Astrocyte (in vitro differentiated cells and primary cell): ENCODE measurements around the gene SEC61B.

Source experiments
- EZH2 ChIP-seq: IDR thresholded peaks from 2 replicates; pipeline ENCODE4 v1.6.1; 2012; ENCODE audit warnings: mild to moderate bottlenecking, low read length, inconsistent platforms; ENCODE audit not compliant: insufficient read depth
- TF ChIP-seq, protein P1 (sequence below): IDR thresholded peaks from 2 replicates; pipeline ENCODE4 v1.5.1; 2011; ENCODE audit warnings: low read depth, mild to moderate bottlenecking, inconsistent platforms, low read length, moderate library complexity; ENCODE audit not compliant: insufficient read depth

DNA sequence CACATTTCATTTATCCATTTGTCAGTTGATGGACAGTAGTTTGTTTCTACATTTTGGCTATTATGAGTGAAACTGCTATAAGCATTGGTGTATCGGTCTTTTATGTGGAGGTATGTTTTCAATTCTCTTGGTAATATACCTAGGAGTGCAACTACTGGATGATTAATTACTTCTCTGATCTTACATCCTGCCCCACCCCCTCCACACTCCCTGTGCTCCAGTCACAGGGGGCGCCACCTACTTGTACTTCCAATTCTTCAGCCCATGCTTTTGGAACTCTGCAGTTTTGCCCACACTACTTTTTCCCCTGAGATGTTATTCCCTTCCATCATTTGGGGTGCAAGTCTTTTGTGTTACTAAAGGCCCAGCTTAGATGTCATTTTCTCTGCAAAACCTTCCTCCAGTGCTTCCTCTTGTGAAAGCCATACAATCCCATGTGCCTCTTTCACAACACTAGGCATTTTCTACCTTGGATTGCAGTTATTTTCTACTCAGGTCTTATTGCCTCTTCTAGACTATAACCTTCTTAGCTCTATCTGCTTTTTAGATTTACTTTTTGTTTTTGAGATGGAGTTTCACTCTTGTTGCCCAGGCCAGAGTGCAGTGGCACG lies 42.1 kb downstream of the SEC61B start:
- TF ChIP-seq EZH2: no peak
- TF ChIP-seq, protein P1, sequence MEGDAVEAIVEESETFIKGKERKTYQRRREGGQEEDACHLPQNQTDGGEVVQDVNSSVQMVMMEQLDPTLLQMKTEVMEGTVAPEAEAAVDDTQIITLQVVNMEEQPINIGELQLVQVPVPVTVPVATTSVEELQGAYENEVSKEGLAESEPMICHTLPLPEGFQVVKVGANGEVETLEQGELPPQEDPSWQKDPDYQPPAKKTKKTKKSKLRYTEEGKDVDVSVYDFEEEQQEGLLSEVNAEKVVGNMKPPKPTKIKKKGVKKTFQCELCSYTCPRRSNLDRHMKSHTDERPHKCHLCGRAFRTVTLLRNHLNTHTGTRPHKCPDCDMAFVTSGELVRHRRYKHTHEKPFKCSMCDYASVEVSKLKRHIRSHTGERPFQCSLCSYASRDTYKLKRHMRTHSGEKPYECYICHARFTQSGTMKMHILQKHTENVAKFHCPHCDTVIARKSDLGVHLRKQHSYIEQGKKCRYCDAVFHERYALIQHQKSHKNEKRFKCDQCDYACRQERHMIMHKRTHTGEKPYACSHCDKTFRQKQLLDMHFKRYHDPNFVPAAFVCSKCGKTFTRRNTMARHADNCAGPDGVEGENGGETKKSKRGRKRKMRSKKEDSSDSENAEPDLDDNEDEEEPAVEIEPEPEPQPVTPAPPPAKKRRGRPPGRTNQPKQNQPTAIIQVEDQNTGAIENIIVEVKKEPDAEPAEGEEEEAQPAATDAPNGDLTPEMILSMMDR: peak; percentile 14
